ENCODE results near the gene UNC5C.

UNC5C gene

DNA sequence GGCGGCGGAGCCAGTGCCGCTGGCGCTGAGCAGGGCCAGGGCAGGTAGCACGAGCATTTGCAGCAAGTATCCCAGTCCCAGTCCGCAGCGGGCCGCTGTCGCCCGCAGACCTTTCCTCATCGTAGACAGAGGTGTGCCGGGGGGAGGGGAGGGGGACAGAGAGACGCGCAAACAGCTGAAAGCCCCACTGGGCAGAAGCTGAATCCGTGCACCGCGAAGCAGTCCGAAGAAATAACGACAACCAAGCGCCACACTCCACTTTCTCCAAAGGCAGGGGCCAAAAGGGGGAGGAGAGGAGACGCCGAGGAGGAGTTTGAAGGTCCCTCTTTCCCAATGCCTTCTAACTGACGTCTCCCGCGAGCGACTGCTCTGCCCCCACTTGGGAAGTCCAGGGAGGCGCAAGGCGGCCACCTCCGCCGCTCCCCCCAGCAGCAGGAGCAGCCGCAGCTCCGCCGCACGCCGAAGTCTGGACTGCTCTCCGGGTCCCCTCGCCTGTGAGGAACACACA is at the start of gene UNC5C:
UNC5C (minus strand) TSS at position 236 of the 508 bp plus-strand sequence.
- DNase-seq = no peak

DNA sequence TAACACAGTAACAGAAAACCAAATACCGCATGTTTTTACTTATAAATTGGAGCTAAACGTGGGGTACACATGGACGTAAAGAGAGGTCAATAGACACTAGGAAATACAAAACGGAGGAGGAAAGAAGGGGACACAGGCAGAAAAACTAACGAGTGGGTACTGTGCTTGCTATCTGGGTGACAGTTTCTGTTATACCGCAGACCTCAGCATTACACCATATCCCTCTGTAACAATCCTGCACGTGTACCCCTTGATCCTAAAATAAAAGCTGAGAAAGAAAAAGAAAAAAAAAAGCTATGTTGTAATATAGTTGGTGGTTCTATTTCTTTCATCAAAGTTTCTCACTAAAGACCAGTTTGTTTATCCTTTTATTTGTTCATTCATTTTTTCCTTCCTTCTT is 47.9 kb upstream of the UNC5C start:
- no peak for DNase-seq

DNA sequence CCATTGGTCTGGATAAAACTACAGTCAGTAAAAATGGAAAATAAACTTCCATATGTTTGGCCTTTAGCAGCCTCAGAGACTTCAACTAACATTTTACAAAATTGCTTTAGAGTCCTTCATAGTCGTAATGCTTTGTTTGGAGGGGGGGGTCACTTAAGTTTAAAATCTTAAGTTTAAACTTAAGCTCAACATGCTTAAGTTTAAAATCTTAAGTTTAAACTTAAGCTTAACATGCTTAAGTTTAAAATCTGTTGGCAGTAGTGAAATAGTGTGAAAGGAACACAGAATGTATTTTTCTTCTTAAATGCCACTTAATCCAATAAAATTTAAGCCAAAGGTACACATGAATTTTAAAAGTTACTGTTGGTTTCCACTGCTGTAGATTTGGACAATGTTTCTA is 45.9 kb upstream of the UNC5C start:
- DNase-seq = no peak

DNA sequence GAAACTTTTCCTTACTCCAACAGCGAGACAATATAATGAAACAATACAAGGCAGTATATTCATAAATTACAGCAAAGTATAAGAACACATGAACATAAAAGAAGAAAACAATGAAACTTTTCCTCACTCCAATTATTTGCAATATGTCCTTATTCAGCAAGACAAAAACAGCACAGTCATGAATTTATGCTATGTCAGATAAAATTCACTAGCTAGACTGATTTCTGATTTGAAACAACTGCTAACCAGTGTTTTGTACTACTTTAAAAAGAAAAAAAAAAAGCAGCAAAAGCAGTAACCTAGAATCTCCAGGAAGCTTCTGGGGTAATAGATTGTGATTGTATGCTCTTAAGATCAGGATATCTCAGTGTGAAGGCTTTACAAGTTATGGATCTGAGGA is 45.2 kb upstream of the UNC5C start:
- no peak for DNase-seq

DNA sequence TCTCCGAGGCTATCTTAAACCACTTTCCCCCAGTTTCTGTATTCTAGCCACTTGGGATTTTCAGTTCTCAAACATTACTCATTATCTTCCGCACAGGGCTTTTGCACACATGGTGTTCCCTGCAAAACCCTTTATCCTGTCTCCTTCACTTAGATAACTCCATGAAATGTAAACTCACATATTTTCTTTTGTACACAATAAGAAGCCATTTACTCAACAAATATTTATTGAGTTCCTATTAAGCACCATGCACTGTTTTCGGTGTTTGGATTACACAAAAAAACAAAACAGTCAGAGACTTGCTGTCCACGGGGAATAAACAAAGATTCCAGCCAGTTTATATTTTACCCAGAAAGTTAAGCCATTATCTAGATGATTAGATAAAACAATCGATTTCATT is 42.5 kb upstream of the UNC5C start:
- no peak for DNase-seq

DNA sequence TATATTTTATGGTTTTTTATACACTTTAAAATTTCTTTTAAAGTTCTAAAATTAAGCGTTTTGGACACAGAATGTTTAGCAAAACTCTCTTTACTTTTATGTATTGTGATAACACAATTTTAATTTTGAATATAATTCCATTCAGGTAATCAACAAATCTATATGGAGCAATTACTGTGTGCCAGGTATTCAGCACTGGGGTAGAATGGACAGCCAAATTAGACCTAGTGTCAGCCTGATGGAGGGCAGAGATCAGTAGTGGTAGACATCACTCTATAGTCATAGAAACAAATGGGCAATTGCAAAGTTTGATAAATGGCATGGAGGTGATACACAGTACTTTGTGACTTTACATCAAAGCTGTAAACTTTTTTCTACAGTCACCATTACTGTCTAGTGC is 41.8 kb upstream of the UNC5C start:
- DNase-seq = no peak

DNA sequence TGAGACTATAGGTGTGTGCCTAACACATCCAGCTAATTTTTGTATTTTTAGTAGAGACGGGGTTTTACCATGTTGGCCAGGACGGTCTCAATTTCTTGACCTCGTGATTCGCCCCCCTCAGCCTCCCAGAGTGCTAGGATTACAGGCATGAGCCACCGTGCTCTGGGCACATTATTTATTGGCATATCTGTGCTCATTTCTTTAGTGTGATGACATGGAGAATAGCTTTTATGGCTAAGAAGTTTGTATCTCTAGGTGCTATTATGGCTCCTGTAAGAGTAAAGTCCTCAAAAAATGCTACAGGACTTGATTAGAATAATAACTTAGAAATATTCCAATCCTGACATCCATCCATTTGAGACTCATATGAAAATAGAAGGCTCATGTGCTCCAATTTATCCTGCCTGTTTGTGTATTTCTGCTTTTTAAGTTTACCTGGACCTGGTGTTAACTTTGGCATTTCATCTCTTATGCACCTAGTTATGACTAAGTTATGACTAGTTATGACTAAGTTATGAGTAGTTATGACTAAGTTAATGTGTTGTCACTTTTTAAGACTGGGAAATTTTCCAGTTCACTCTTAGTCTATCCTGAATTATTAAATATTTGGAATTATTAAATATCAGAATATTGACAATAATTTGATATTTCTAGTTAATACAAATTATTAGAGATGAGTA is 36.4 kb upstream of the UNC5C start:
- no peak for DNase-seq

DNA sequence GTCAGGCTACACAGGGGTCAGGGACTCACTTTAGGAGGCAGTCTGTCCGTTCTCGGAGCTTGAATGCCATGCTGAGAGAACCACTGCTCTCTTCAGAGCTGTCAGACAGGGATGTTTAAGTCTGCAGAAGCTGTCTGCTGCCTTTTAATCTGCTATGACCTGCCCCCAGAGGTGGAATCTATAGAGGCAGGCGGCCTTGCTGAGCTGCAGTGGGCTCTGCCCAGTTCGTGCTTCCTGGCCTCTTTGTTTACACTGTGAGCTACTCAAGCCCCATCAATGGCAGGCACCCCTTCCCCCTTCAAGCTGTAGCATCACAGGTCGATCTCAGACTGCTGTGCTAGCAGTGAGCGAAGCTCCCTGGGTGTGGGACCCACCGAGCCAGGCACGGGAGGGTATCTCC is 31.5 kb upstream of the UNC5C start:
- DNase-seq = no peak

DNA sequence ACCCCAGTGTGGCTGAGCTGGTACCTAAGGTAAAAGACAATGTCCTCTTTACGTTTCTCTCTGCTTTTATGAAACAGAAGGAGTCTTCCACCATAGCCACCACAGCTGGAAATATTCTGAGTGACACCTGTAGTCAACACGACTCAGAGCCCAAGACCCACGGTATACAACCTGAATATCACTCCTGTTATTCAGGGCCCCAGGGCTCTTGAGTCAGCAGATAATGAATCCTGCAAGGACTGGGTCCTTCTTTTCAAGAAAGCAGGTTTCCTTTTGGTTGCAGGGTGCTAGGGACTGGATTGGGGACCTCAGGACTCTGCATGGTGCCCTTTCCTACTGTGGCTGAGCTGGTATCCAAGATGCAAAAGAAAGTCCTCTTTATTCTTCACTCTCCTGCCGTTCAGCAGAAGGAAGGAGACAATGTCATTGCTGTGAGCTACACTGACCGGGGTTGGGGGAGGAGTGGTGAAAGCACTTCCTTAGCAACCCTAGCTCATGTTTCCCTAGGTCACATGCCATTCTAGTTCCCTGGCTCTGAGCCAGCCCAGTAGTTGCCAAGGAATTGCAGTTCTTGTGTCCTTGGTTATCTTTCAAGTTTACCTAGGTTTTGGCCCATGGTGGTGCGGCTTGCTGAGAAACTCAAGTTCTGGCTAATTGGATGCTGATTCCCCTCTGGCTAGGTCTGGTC is 23.7 kb upstream of the UNC5C start:
- no peak for DNase-seq

DNA sequence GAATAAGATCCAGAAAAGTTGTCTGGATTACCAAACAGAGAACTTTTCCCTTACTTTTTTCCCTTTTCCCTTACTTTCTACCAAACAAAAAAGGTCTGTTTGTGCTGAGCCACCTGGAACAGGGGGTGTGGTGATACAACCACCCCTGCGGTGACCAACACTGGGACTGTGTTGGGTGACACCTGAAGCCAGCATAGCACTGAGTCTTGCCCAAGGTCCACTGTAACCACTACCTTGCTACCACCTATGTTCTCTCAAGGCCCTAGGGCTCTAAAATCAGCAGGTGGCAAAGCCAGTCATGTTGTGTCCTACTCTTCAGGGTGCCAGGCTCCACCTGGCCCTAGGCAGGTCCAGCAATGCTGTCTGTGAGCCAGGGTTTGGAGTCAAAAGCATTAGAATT is 22.8 kb upstream of the UNC5C start:
- DNase-seq = no peak

DNA sequence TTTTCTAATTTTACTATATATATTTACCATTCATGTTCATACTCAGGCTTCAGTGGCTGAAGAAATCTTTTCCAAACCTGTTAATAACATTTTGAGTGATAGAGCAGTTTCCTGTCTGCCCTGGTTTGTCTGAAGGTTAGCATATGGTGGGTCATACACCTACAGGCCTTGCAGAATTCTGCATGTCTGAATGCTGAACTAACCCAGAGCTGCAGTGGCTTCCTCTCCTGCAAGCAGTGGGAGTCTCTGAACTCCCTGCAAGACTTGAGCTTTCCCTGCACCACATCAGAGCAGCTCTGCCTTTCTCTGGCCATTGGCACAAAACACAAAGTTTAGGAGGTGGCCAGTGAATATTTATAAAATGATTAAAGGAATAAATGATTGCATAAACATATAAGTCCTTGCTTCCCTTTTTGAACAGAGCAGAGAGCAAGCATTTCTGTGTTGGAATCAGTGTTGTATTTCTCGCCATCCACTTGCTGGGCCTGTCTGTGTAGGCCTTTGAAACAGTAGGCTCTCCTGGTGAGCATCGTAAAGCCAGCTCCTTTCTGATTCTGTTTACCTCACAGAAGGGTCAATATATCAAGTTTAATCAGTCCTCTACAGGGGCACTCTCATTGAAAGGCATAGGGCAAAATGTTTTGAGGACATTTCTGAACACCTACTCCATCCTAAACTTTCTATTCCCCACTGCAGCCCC is 15.0 kb upstream of the UNC5C start:
- no peak for DNase-seq

DNA sequence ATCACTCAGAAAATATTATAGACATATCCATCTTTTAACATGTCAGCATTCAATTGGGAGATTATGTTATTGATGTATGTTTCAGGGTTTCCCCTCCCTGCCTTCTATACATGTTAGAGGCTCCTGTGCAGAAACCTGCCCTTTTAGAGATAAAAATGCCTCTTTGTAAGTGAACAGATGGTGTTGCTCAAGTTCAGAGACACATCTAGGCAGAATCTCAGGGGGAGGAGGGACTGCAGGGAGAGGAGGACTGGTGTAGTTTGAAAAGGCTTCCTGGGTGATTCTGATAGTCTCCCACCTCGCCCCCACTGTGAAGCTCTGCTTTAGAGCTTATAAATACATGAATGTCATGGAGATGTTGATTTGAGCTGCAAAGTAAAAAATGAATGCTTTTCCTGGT is 12.0 kb upstream of the UNC5C start:
- no peak for DNase-seq

DNA sequence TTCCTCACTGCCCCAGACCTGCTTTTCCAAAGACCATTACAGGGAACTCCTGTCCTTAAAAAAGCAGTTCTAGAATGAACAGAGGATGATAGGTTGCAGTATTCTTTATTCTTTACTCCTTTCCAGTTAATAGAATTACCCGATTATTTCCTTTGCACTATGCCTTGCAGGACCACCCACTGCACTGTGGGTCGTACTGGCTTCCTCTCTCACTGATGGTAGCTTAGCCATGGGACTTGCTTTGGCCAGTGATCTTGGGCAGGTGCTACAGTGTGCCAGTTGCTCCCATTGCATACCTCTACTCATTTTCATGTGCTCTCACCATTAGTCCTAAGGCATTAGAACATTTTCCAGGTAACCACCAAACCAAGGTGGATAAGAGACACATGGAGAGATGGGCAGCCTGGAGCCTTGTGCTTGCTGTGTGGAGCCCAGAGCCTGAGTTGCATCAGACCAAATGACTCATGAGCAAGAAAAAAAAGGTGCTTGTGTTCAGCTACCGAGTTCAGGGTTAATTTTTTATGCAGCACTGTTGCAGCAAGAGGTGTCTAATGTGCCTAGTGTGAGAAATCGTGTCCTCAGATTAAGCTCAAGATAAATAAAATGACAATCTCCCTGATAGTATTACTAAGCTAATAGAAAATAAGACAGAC is 7.6 kb upstream of the UNC5C start:
- no peak for DNase-seq

DNA sequence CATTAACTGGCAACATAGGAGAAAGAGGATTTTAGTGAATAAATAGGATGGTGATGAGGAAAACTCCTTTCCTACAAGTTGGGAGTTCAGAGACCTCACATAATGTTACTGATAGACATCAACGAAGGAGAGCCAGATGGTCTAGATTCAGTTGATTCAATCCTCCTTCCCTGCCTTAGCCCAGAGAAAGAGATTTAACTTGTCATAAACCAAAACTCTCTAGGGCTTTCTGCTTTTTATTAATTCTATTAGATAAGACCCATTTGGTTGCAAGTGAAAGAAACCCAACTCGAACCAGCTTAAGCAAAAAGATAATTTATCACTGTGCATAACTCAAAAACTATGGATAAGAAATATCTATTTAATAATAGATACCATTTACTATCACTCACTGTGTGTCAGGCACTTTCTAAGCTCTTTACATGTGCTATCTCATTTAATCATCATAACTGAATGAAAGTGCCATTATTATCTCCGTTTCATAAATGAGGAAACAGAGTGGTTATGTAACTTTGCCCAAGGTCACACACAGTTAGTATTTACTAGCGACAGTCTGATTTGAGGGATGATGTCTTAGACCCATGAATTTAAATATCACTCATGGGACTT is 4.3 kb upstream of the UNC5C start:
- no peak for DNase-seq

DNA sequence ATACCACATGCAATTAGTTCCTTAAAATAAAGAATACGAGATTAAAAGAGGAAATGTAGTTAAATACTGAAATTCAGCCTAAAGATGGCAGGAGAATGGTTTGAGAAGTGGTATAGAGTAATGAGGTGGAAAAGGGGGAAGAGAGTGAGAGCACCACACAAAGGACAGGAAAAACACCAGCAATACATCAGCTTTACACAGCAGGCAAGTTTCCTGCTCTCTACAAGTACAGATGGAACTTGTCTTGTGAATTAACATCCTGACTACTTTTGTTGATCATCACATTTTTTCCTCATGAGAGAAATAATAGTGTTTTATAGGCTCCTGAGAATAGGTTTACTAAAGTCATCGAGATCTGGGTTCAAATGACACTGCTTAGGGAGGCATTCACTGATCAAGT is 2.9 kb upstream of the UNC5C start:
- DNase-seq = no peak

DNA sequence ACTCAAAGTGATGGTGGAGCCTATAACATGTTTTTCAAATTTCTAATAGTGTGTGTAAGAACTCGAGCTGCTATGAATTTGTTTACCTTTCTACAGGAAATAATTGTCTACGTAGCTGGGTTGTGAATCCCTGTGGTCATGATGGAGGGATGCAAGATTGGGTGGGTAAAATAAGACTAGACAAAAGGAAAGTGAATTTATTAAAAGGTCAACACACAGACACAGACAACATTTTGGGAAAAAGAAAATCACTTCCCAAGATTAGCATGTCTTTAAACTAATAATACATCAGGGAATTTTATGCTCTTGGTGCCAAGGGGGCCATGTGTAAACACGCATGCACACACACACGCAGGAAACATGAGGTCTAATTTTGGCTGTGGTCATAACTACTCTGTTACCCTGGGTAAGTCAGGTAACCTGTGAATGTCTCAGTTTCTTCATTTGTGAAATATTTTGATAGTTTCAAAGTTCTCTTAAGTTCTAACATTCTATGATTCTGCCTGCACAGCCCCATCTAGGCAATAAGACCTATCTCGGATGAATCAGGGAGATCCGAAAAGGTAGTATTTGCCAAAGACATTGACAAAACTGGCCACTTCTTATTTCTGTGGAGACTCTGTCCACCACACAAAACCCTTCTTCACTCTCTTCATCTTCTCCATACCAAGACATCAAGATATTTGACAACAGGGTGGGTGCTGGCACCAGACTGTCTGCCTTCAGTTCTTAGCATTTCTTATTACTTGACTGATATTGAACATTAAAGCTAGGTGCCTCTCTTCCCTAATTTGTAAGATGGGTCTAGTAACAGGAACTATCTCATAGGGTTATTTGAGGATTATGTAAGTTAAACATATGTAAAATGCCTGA is 1.6 kb upstream of the UNC5C start:
- no peak for DNase-seq

DNA sequence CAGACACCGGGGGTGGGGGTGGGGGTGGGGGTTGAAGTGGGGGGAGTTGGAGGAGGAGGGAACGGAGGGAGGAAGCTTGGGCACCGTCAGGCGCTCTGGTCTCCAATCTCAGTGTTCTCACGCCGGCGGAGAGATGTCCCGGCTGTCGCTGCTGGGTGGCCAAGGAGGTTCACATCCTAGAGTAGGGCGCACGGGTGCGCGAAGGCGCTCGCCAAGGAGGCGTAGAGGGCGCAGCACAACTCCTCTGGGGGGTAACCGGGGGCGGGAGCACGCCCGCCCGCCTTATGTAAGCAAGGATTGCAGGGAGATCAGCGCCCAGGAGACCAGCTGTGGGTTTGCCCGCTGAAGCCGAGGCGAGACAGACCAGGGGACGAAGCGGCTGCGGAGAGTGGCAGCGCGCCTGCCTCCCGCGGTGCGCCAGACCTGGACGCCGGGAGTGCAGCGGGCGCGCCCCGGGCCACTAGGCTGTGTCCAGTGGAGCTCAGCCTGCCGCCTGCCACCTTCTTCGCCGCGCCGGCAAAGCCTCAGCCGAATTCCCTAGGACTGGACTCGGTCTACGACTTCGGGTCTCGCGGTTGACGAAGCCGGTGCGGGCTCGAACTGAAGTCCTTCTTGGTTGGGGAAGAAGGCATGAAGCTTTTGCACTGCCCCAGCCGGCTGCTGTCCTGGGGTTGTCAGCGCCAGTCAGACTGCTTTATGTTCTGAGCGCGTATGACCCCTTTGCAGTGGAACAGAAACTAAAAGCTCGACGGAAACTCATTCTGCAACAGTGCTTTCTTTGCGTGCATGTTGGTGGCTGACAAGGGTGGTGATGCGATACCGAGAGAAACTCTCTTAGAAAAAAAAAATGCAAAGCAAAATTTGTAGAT is 707 bp upstream of the UNC5C start:
- no peak for DNase-seq

DNA sequence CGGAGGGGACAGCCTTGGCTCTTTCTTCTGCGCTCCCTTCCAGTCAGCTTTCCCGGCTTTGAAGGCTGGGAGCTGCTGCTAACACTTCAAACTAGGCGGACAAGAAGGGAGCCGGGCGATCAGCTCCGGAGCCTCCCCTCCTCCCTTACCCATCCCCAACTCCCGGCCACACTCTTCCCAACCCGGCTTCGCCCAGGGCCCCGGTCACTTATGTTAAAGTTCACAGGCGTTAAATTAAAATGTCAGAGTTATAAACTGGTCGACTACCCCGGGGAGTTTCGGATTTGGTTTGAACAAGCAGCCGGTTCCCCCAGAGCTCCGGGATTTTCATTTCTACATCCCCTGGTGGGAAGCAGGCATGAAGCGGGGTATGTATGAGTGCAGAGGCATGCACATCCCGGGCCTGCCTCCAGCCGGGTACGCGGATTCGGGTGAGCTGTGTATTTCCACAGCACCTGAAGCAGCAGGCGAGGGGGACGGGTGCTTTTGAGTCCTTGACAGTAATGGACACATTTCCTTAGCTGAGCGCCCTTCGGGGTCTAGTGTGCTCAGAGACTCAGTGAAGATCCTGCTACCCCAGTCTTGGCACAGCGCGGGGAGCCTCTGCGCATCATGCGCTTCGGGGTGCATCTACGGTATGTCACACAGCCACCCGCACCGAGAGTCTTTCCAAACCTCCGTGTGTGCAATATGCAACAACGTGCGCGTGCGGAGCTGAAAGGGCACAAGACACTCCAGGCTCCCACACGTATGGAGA is 880 bp downstream of the UNC5C start:
- no peak for DNase-seq

DNA sequence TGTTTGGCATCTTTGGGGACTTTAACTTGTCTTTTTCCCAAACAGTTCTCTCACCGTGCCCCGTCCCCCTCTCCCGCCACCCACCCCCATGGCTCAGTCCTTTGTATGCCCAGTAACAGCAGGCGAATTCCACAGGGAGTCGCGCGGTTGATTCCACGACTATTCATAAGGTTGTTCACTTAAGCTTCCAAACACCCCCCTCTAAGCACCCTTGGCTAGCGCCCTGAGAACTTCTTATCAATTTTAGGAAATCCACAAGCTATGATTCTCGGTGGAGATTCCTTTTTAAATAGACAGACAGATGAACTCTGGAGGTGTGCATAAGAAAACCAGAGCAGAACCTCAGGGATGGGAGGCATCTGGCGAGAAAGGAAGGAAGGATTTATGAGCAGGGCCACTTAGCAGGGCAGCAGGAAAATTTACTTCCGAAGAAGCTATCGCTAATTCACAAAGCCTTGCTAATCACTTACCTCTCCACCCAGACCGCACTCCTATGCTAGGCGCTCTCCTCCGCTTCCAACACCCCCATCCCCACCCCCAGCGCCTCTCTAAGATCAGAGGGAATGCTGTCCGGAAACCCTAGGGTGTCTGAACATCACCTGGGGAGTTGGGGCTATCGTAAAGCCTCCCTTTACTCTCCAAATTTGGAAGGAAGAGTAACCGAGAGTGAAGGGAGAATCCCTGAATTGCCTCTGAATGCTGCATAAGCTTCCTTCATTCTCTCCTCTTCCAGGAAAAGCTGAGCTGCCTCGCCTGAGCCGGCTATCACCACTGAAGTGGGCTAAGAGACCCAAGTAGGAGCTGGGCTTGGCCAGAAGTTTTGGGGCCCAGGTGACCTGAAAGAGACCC is 1.7 kb downstream of the UNC5C start:
- no peak for DNase-seq

Data from DMS153 (cell line).